Right ventricle myocardium inferior (tissue), 1 donor: Measurements from ENCODE around the gene PHLPP2. TPM values are rescaled to one million over a fixed set of nuclear protein-coding genes. Genes with fewer than 3 reads are reported as not detected.

ENCODE experiments used
- ATAC-seq: fragments of 200-7000 bp; cut with Tn5 transposase; one replicate; pipeline ENCODE4 v1.9.1; 2020; ENCODE audit warnings: mild to moderate bottlenecking, moderate library complexity
- DNase-seq: peaks from one replicate; pipeline ENCODE4 v3.0.0; 2021; ENCODE audit errors: missing footprints
- intact Hi-C: fragments of 100-400 bp; cut with DNase I; formaldehyde crosslinking; loops from one replicate; pipeline ENCODE4 v1.11.0; 2022
- total RNA-seq: library from RNA; stranded (reverse); fragmentation: NEBNext Ultra II Directional; extraction: Animal tissue kit (Norgen Biotek cat#: 25700); gene quantifications from one replicate; pipeline ENCODE4 v1.2.1, GENCODE V29; 2021
- donor health status: DM: no; HTN: yes; CAD: no; lungs with severe emphysema.

PHLPP2 gene
- total RNA-seq, 1 donor from 2014 or later, result 2.1 TPM

DNA sequence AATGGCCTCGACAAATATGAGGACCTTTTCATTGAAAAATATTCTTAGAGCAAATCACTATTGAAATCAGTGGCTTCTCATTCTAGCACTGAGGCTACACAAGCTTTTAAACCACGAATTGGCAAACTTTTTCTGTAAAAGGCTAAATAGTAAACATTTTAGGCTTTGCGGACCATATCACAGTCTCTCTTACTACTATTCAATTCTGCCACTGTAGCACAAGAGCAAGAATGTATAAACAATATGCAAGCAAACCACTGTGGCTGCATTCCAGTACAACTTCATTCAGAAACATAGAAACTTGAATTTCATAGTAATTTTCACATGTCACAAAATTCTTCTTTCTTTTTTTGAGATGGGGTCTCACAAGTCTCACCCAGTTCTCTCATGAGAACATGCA is 49.1 kb downstream of the PHLPP2 start:
- no peak for DNase-seq
- intact Hi-C loops, result no loop called here
- ATAC-seq, result no peak

DNA sequence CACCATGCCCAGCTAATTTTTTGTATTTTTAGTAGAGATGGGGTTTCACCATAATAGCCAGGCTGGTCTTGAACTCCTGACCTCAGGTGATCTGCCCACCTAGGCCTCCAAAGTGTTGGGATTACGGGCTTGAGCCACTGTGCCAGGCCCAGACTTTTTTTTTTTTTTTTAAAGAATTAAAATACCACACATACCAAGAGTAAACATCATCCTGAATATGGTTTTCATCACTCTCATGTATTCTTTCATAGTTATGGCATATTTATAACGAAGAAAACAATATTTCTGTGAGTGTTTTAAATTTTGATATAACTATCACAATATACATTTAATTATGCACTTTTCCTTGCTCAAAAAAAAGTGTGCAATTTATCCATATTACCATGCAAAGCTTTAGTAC is 50.3 kb downstream of the PHLPP2 start:
- ATAC-seq (no peak), DNase-seq (no peak)
- intact Hi-C loops, result no loop called here

DNA sequence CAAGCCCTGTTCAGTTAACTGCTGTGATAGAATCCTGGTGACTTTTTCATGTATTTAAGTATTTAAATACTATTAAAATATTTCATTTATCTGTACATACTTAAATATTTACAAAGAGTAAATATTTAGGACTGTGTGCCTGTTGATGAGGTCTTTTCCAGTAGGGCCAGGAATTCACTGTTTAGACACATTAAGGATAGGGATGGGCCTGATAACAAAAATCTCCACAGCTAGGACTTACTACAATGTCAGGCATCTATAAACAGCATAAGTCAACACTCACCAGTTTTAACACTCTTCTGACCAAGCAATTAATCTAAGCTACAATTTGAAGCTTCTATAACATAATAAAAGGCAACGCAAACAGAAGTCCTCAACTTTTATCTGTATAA is 50.9 kb downstream of the PHLPP2 start:
- ATAC-seq (no peak), DNase-seq (no peak)
- intact Hi-C loops, result no loop called here

DNA sequence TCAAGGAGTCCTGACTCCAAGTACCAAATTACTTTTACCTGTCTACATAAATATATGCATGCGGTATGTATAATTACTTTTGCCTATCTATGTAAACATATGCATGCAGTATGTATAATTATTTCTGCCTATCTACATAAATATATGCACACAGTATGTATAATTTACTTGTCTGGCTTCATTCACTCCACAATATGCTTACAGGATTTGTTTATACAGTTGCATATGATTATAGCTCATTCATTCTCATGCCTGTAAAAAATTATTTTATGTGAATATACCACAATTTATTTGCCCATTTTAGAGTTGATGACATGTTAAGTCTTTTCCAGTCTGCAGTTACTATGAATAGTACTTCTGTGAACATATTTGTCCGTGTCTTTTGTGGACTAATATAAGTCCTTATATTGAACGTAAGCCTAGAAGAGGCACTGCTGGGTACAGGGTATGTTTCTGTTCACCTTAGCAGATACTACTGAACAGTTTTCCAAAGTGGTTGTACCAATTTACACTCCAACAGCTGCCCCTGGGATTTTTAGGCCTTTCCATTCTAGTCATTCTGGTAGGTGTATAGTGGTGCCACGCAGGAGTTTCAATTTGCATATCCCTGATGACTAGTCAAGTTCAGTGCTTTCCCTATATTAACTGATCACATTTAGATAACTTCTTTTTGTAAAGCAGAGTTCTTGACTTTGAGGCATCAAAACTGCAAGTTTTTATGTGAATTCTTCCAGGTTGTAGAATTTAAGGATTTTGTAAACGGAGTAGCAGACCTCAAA is 51.5 kb downstream of the PHLPP2 start:
- intact Hi-C loops, result no loop called here
- no peak for DNase-seq
- no peak for ATAC-seq

DNA sequence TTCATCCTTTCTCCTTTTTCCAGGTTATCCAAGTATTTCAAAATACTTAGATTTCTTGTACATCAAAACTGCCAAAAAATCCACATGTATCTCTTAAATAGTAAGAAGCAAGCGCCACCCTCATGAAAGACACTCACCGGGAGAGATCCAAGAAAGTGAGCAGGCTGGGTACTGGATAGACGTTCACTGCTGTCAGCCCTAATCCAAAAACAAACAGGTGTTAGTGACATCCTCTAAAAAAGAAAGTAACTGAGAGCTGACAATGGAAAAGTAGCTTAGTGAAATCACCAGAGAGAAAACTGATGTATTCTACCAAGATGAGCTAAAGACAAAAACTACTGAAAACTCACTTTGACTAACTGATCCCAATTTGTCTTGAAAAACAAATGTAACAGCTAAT is 52.4 kb downstream of the PHLPP2 start:
- intact Hi-C loops, result no loop called here
- no peak for DNase-seq
- ATAC-seq, result no peak

DNA sequence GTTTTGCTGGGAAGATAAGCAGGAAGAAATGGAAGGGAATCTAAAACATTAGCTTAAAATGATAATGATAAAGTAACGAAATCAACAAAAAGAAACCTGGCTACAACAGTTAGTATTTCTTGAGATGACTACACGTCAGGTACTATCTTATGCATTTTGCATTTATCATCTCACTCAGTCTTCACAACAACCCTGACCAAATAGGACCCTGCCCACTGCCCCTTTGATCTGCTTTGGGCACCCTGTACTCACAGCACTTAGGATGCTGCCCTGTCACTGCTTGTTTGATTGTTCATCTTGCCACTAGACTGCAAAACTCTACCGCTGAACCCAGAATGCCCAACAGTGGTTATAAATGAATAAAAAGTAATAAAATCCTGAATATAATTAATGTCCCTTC is 53.3 kb downstream of the PHLPP2 start:
- ATAC-seq, result no peak
- intact Hi-C loops, result no loop called here
- no peak for DNase-seq

DNA sequence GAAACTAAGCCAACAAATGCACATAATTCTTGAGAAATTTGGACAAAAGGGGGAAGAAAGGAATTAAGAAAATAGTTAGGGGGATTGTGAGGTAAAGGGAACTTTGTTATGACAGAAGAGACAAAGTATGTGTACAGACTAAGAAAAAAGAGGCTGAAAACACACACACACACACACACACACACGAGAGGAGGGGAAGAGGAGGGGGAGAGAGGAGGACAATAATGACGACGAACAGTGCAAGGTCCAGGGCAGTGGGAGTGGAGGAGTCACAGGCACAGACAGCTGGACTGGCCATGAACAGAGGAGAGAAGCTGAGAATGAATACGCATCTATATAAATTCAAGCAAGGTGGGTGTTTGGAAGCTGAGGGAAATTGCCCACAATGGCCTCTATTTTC is 54.0 kb downstream of the PHLPP2 start:
- intact Hi-C loops, result no loop called here
- ATAC-seq, result no peak
- DNase-seq, result no peak

DNA sequence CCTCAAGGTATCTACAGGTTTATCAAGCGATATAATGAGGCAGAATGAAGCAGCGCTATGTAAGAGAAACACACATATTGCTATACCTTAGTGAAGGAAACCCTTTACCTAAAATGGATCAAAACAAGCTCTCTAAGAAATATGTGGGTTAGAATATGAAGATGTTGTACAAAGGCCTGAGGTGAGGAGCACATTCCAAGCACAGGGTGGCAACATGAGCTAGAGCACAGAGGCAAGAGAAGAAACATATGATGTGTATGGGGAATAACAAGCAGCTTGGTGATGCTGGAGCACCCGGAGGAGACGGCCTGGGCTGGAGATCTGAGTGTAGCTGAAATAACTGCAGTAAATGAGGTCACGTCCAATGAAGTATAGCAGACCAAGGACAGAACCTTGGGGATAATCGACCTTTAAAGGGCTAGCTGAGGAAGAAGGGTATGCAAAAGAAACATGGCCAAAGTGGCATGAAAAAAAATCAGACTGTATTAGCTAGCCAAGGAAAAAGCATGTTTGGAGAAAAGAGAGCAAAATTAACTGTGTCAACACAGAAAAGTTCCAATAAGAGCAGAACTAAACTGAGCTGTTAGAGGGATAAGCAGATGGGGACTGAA is 54.5 kb downstream of the PHLPP2 start:
- DNase-seq, result no peak
- intact Hi-C loops, result no loop called here
- ATAC-seq, result no peak

DNA sequence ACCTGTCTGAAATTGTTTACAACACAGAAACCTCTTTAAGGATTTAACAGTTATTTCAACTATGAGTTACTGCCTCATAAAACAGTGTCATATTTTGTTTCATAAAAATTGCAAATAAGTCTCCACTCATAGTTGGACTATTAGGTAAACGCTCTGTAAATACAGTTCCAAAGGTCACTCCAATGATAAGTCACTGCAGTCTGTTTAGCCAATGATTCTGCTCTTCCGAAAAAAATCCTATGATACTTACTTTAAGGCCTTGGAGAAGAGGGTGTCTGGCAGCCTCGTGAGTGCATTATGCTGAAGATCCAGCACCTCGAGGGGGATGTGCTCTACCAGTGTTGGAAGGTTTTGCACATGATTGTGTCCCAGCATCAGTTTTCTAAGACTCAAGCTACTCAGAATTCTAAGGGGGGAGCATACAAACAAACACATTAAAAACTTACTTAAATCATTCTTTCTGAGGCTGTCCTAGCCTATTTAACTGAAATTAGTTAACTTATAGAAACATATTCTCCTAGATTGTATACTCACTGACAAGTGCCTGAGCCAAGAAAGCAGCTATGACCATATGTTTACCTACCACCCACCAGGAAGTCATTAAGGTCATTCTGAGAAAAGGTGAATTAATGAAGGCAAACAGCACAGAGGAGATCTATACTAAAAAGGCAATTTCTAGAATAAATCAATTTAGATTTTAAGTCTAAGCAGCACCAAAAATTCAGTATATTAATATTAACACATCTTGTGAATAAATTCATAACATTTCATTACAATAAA is 57.4 kb downstream of the PHLPP2 start:
- intact Hi-C loops, result no loop called here
- no peak for ATAC-seq
- DNase-seq, result no peak

DNA sequence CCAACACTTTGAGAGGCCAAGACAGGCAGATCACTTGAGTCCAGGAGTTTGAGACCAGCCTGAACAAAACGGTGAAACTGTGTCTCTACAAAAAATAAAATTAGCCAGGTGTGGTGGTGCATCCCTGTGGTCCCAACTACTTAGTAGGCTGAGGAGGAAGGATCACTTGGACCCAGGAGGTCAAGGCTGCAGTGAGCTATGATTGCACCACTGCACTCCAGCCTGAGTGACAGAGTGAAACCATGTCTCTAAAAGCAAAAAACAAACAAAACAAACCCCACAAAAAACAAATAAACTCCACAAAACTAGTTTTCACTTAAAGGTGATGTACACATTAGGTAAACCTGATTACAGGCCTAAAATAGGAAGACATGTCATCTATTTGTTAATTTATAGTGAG is 58.2 kb downstream of the PHLPP2 start:
- no peak for DNase-seq

DNA sequence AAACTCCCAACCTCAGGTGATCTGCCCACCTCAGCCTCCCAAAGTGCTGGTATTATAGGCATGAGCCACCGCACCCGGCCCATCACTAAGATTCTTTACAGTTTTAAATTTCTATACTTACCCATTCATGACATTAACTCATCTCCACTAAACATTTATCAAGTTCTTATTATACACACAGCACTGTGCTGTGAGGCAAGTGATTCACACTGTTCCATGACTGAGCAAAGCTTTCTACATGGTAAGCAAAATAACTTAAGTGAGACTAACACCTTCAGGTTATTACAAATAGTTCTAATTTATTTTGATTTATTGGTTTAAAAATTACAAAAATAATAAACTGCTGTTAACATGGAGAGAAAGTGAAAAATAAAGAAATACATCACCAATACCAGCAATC is 65.0 kb downstream of the PHLPP2 start:
- intact Hi-C loops, result no loop called here
- no peak for ATAC-seq

More for the DNA sequence above, 58.2 kb downstream of the PHLPP2 start:
- no peak for ATAC-seq
- intact Hi-C loops, result no loop called here

DNA sequence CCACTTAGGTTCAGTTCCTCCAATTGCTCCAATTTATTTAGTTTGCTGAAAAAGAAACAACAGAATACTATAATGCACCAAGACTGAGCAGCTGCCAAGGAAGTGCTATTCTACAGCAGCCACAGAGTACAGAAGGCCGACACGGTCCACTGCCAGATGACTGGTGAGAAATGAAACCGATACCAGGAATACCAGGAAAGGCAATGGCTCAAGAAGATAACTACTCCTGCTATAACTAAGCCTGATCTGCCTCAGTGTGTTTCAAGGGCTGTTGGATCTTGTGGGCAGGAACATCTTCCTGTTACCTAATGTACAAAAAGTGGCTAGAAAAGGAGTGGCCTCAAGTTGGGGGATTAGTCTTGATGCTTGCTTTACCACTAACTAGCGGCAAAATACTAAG is 65.7 kb downstream of the PHLPP2 start:
- no peak for ATAC-seq
- intact Hi-C loops, result no loop called here
- DNase-seq, result no peak

More for the DNA sequence above, 65.0 kb downstream of the PHLPP2 start:
- no peak for DNase-seq

DNA sequence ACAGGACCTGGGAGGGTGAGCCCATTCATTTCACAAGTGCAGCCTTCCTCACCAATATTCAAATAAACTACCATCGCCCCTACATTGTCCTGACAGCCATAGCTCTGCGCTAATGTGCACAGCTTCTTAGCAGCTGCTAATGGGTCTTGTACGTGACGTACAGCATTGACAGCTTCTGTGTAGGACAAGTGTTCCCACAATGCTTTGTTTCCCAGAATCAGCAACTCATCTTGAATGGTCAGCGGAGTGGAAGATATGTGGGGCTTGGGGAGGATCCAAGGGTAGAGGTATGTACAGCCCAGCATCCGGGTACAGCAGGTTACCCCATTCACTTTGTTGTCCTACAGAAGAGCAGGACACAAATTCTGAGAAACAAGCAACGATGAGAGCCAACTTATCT is 74.8 kb downstream of the PHLPP2 start:
- ATAC-seq (no peak), DNase-seq (no peak)
- intact Hi-C loops, result no loop called here

DNA sequence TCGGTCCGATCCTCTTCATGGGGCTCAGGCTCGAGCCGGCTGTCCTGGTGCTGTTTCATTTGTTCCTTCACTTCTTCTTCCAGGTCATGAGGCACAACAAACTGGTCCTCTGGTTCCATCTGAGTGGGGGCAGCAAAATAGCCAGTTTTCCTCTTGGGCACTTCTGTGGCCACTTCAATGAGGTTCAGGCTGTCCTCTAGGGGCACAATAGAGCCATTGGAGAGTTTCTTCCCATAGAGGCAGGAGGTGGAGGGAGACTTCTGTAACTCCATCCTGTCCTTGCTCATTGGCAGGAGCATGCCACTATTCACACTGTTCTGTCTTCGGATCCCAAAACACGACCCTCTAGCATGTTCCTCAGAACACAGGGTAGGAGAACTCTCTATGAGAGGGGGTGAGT is 75.6 kb downstream of the PHLPP2 start:
- DNase-seq (no peak), ATAC-seq (no peak)
- intact Hi-C loops, result no loop called here

DNA sequence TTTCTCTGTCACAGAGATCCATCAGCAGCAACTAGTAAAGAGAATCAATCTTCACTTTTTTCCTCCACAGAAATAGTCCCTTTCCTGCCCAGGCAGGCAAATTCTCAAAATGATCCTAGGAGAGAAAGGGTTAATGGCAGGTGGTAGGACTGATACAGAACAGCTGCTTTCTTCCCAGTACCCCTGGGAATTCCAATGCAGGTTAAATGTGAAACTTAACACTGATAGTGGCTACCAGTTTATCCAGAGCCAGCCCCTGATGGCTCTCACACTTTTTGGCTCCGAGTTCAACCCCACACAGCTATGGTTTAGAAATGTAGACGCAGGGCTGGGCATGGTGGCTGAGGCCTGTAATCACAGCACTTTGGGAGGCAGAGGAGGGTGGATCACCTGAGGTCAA is 76.3 kb downstream of the PHLPP2 start:
- intact Hi-C loops, result no loop called here

DNA sequence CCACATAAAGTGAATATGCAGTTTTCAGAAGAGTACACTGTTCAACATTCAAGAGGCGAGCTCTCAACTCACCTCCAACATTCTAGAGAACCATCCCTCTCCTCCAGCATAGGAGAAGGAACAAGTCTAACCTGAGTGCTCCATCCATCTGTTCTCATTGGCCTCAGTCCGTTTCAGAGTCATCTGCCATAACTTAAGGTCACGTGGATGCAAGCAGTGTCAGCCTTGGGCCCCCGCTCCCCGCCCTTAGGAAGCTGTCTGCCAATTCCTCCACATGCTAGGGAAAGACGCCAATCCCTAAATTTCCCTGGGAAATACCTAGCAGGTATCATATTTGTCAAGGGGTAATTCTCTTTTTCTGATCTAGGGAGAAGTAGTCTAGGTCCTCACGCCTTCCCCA is 77.1 kb downstream of the PHLPP2 start:
- intact Hi-C loops, result no loop called here
- DNase-seq, result no peak
- ATAC-seq, result no peak

More for the DNA sequence above, 76.3 kb downstream of the PHLPP2 start:
- ATAC-seq (no peak), DNase-seq (no peak)

DNA sequence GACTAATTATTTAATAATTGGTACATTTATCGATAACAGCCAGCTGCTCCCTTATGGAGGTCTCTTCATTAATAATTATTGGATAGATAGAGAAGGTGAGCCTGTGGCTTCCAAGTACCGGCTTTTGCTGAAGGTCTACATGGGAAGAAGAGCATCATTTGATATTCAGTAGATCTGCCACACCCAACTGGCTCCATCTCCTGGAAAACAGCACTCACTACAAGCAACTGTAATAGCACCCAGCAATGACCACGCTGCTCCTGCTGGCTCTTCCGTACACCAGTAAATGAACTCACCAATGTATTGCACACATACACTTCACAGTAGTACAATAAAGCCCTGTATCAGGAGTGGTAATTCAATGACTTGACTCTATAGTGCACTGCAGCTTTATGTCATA is 79.1 kb downstream of the PHLPP2 start:
- no peak for DNase-seq
- no peak for ATAC-seq
- intact Hi-C loops, result no loop called here

DNA sequence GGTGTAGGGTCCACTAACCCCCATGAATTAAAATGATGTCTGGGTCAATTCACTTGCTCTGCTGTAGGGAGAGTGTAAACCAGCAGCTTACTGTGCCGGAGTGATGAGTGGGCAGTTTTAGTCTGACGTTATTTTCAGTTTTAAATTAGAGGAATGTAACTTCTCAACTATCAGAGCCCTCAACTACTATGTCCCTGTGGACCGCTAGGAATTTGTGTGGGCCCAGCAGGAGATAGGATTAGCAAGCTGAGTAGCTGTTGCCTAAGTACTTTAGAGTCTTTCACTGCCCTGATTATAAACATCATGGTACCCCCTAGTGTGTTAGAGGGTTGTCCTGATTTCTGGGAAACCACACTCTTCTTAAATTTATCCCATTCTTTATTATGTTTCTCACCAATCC is 87.1 kb downstream of the PHLPP2 start:
- ATAC-seq, result peak; percentile 37
- no peak for DNase-seq
- intact Hi-C loops, result no loop called here

DNA sequence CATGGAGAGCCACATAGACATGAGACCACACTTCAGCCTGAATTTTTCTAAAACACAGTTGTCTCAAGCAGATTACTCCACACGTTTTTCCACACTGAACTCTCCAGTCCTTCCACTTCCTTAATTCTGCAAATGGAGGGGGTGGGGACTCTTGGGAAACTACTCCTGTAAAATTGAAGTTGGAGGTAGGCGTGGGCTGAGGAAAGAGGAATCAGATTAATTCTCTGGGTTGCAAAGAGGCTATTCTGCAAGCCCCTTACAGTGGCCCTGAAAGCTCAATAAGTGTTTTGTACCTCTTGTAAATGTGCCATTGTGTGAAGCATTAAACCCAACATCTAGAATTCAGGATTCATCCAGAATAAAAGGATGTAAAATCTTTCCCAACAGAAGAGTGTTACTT is 88.9 kb downstream of the PHLPP2 start:
- DNase-seq (no peak), ATAC-seq (no peak)
- intact Hi-C loops, result no loop called here

DNA sequence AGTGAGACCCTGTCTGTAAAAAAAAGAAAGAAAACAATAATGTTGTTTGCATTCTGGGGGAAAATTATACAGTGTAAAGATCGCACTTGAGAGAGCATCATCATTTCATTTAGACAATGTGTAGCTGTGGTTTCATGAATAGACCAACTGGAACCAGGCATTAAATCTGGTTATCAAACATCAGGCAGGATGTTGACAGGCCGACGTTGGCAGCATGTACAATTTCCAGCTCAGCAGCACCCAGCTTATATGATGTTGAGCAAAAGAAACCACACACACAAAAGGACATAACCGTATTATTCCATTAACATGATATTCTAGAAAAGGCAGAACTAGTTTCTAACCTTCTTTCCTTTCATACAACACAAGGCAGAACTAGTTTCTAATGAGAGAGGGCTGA is 92.7 kb downstream of the PHLPP2 start:
- DNase-seq (no peak), ATAC-seq (no peak)
- intact Hi-C loops, result no loop called here
